Testis (tissue), 3 donors: Measurements from ENCODE around the gene ABAT. TPM values are rescaled to one million over a fixed set of nuclear protein-coding genes. Genes with fewer than 3 reads are reported as not detected.
"Not testable (repeated sequence)": the region's sequence is repeated elsewhere in the genome, so short reads cannot be mapped to it uniquely, and the experiment has no call there.

ENCODE experiments used
- DNase-seq: peaks from one replicate; pipeline ENCODE4 v3.0.0-alpha.2; 2019
- H3K27ac ChIP-seq, 2 donors: fragments of 200-600 bp; sonication (generic); one replicate each; pipeline ENCODE4 v1.5.1; 2019
- H3K27me3 ChIP-seq: fragments of 200-600 bp; sonication (generic); one replicate; pipeline ENCODE4 v1.5.1; 2019
- H3K36me3 ChIP-seq: fragments of 200-600 bp; sonication (generic); one replicate; pipeline ENCODE4 v1.5.1; 2017; ENCODE audit warnings: low read depth; ENCODE audit errors: missing control alignments
- H3K4me1 ChIP-seq: fragments of 200-600 bp; sonication (generic); one replicate; pipeline ENCODE4 v1.5.1; 2019
- H3K4me3 ChIP-seq, 2 donors: fragments of 200-600 bp; sonication (generic); one replicate each; pipeline ENCODE4 v1.5.1; 2017 to 2019
- H3K9me3 ChIP-seq: fragments of 200-600 bp; sonication (generic); one replicate; pipeline ENCODE4 v1.5.1; 2017
- POLR2A ChIP-seq: fragments of 450-650 bp; IDR thresholded peaks from one replicate; pipeline ENCODE4 v1.6.1; 2017; ENCODE audit warnings: antibody characterized with exemption, mild to moderate bottlenecking, moderate library complexity
- WGBS, 2 donors: methylation state at CpG; one replicate each; pipeline ENCODE4 v1.1.5; 2018; 5-methylcytosine and 5-hydroxymethylcytosine counted together
- intact Hi-C: fragments of 100-400 bp; cut with DNase I; formaldehyde crosslinking; loops from one replicate; pipeline ENCODE4 v1.15.1; 2023; ENCODE audit warnings: low total_unique reads
- polyA plus RNA-seq: library from polyadenylated mRNA; stranded (reverse); fragments of 350-450 nt; fragmentation: Illumina TruSeq; extraction: RNeasy Lipid Tissue Mini Kit (QIAGEN cat#74804); gene quantifications from one replicate; pipeline ENCODE4 v1.2.3, GENCODE V29; 2014; ENCODE audit warnings: low read depth, low replicate concordance; ENCODE audit not compliant: insufficient read depth
- total RNA-seq, 2 donors: library from RNA; depleted of rRNA; stranded (reverse); fragments of >200 nt; gene quantifications; one replicate each; pipeline ENCODE4 v1.2.3, GENCODE V29; 2016
- TF ChIP-seq, protein P1 (sequence below), 3 experiments: fragments of 450-650 bp in 2 of 3; fragments of 200-600 bp in 1 of 3; sonication (generic) in 1 of 3; IDR thresholded peaks; one replicate each; pipeline ENCODE4 v1.5.1; 2016 to 2019; ENCODE audit warnings: antibody characterized with exemption in 3 of 3, mild to moderate bottlenecking in 2 of 3, moderate library complexity in 1 of 3

The ABAT gene
- total and polyA plus RNA-seq, 3 donors from 2014 or later: 25.3 to 108 (median 71.7) TPM

DNA sequence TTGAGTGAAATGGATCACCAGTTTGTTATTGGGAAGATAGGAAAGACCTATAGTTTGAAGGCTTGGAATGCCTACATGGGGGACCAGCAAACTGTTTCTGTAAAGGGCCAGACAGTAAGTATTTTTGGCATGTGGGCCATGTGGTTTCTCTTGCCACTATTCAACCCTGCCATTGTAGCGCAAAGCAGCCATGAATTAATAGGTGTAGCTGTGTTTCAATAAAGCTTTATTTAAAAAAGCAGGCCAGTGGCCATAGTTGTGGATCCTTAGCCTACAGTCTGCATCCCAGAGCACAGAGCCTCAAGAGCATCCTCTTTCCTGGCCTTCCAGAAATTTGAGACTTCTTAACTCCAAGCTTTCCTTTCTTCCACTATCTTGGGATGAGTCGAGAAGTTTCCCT, 29.3 kb downstream of the ABAT start:
- Histone ChIP-seq H3K27ac (no peak overlapping the region), H3K9me3 (no peaks in the 10 kb centered on the region), H3K36me3 (no peaks in the 10 kb centered on the region), H3K27me3 (no peaks in the 10 kb centered on the region), H3K4me3 (no peak overlapping the region), H3K4me1 (no peaks in the 10 kb centered on the region)
- WGBS, 2 donors: 81 to 90% methylated on average over 2 of the region's 2 CpGs
- intact Hi-C loops: no loop called here
- no peak for TF ChIP-seq POLR2A
- TF ChIP-seq, protein P1, sequence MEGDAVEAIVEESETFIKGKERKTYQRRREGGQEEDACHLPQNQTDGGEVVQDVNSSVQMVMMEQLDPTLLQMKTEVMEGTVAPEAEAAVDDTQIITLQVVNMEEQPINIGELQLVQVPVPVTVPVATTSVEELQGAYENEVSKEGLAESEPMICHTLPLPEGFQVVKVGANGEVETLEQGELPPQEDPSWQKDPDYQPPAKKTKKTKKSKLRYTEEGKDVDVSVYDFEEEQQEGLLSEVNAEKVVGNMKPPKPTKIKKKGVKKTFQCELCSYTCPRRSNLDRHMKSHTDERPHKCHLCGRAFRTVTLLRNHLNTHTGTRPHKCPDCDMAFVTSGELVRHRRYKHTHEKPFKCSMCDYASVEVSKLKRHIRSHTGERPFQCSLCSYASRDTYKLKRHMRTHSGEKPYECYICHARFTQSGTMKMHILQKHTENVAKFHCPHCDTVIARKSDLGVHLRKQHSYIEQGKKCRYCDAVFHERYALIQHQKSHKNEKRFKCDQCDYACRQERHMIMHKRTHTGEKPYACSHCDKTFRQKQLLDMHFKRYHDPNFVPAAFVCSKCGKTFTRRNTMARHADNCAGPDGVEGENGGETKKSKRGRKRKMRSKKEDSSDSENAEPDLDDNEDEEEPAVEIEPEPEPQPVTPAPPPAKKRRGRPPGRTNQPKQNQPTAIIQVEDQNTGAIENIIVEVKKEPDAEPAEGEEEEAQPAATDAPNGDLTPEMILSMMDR (IDR thresholded peaks at IDR 0.05): no peak
- no peak for DNase-seq

DNA sequence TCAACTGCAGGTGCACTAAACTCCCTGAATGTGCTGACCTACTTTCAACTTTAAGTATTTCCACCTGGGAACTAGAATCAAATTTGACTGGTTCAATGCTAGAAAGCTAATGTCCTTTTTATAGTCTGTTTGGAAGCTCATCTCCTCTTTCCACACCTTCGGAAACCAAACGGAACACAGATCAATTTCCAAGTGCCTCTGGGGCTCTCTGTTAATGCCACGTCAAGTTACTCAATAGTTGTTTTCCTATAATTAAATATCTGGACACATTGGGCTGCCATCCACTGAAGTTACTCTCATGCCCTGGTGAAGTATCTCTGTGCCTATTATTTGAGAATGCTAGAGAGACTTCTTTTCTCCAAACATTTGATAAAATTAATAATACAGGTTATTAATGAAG, 29.7 kb downstream of the ABAT start:
- no peak for DNase-seq
- WGBS, 2 donors: 93 to 95% methylated on average over 3 of the region's 3 CpGs
- no peaks in the 10 kb centered on the region for H3K27me3 ChIP-seq
- no peaks in the 10 kb centered on the region for H3K36me3 ChIP-seq
- H3K4me3 ChIP-seq: no peak overlapping the region
- H3K4me1 ChIP-seq: no peaks in the 10 kb centered on the region
- H3K9me3 ChIP-seq: no peaks in the 10 kb centered on the region
- TF ChIP-seq, protein P1 (IDR thresholded peaks at IDR 0.05): no peak
- no peak for TF ChIP-seq POLR2A
- intact Hi-C loops: no loop called here
- no peak overlapping the region for H3K27ac ChIP-seq

DNA sequence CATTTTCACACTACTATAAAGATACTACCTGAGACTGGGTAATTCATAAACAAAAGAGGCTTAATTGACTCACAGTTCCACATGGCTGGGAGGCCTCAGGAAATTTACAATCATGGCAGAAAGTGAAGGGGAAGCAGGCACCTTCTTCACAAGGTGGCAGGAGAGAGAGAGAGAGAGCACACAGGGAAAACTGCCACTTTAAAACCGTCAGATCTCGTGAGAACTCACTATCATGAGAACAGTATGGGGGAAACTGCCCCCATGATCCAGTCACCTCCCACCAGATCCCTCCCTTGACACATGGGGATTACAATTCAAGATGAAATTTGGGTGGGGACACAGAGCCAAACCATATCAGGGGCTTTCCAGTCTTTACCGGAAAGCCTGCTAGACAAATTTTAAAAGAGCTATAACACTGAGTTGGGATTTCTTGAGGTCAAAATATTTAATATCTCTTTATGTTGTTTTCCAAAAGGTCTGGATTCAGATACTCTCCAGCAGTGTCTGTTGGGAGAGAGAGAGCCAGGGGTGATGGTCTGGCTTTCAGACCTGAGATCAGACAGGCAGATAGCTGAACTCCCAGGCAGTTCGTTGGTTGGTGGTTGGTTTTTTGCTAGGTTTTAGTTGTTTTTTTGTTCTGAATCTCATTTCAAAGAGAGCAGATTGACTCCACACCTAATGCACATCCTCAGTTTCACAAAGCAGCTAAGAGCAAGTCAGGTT, 30.8 kb downstream of the ABAT start:
- H3K27me3 ChIP-seq, DNase-seq, H3K9me3 ChIP-seq, H3K36me3 ChIP-seq, H3K4me3 ChIP-seq, H3K27ac ChIP-seq, intact Hi-C loops, H3K4me1 ChIP-seq: not testable (repeated sequence)
- WGBS, 2 donors: 47 to 67% methylated on average over 4 of the region's 4 CpGs

DNA sequence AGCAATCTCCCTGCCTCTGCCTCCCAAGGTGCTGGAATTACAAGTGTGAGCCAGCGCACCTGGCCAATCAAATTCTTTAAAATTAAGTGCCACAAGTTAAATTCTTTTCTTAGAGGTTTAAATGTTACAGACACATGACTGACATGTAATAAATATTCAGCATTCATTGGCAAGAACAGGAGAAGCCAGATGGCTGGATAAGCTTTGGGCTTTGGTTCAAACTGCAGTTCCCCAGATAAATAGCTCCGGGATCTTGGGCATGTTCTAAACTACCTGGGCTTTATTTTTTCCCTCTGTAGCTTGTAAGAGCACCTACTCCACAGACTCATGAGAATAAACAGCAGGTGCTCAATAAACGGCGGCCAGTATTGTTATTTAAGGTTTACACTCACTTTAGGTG, 34.1 kb downstream of the ABAT start:
- intact Hi-C loops: no loop called here
- H3K36me3 ChIP-seq: no peaks in the 10 kb centered on the region
- H3K9me3 ChIP-seq: no peaks in the 10 kb centered on the region
- H3K4me1 ChIP-seq: no peaks in the 10 kb centered on the region
- 64% methylated on average over 4 of the region's 4 CpGs for WGBS, 2 donors
- H3K4me3 ChIP-seq: no peak overlapping the region
- DNase-seq: no peak
- TF ChIP-seq, protein P1 (IDR thresholded peaks at IDR 0.05): no peak
- no peak for TF ChIP-seq POLR2A
- H3K27ac ChIP-seq: no peak overlapping the region
- H3K27me3 ChIP-seq: no peaks in the 10 kb centered on the region

DNA sequence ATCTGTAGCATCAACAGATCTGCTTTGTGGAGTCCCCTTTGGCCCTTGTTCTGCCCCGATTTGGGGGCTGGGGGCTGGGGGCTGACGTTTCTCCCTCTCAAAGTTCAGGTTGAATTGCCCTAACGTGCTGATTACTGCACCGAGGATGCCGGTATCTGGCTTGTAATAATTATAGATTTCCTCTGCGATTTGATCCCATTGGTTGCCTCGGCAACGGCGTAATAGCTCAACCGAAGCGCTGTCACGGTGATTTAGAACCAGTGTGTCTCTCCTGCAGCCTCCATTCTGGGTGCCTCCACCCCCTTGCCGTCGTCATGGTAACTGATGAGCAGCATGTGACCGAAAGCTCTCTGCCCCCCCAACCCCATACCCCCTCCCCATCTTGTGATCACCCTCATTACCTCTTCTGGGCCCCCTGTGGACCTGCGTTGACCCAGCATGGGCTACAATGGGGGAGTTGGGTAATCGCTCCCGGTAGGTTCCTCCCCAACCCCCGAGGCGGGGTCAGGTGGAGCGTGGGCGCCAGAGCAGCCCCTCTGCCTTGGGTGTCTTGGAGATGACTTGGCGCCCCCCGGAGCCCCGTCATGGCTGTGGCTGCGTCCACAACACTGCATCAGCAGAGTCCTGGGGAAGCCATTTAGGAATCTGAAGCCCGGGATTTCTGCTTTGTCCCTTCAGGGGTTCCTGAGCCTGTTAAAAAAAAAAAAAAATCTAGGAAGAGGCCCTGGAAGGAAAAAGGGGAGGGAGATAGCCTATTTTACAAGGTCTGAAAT, 38.4 kb downstream of the ABAT start:
- H3K27me3 ChIP-seq: no peaks in the 10 kb centered on the region
- 16 to 36% methylated on average over 17 to 27 of the region's 27 CpGs for WGBS, 2 donors
- H3K9me3 ChIP-seq: no peaks in the 10 kb centered on the region
- H3K4me3 ChIP-seq: no peak overlapping the region
- H3K27ac ChIP-seq: no peak overlapping the region
- H3K36me3 ChIP-seq: no peaks in the 10 kb centered on the region
- no peaks in the 10 kb centered on the region for H3K4me1 ChIP-seq
- no peak for DNase-seq
- intact Hi-C loops: no loop called here
- TF ChIP-seq, protein P1 (IDR thresholded peaks at IDR 0.05): no peak
- no peak for TF ChIP-seq POLR2A
